K562 (cell line): ENCODE measurements around the gene SPTBN5. TPM values are rescaled to one million over a fixed set of nuclear protein-coding genes. Genes with fewer than 3 reads are reported as not detected.
A peak's percentile ranks its signal among the peaks of the same experiment; 100 is the strongest.

Experiments used
- ARID2 ChIP-seq: fragments of 450-650 bp; IDR thresholded peaks from 2 replicates; pipeline ENCODE4 v1.6.1; 2017; ENCODE audit warnings: antibody characterized with exemption, mild to moderate bottlenecking
- CTCFL ChIP-seq: IDR thresholded peaks from 2 replicates; pipeline ENCODE4 v1.6.1; 2011; ENCODE audit warnings: borderline replicate concordance, low read depth, mild to moderate bottlenecking, moderate library complexity, low read length; ENCODE audit not compliant: insufficient read depth, poor library complexity, severe bottlenecking
- DDX20 ChIP-seq: fragments of 450-650 bp; IDR thresholded peaks from 2 replicates; pipeline ENCODE4 v1.6.1; 2016; ENCODE audit warnings: missing genetic modification characterization, low read depth, mild to moderate bottlenecking, missing compliant biosample characterization, moderate library complexity
- MYC ChIP-seq, 2 experiments: fragments of 250-450 bp in 1 of 2; sonication (Bioruptor Pico) in 1 of 2; IDR thresholded peaks; 2 replicates each; pipeline versions ENCODE4 v1.5.1 to v1.6.1; 2012 to 2021; ENCODE audit warnings: low read depth in 2 of 2, borderline replicate concordance in 1 of 2, improper control_type of control experiment in 1 of 2, low read length in 1 of 2, mild to moderate bottlenecking in 1 of 2, moderate library complexity in 1 of 2
- SMC3 ChIP-seq: conservative IDR thresholded peaks from 2 replicates; pipeline ENCODE4 v1.6.1; 2011; ENCODE audit warnings: low read depth, low read length, improper control_type of control experiment; ENCODE audit not compliant: insufficient read depth
- TFAP4 ChIP-seq: sonication (generic); formaldehyde crosslinking; IDR thresholded peaks from 2 replicates; pipeline ENCODE4 v1.8.0; 2022; ENCODE audit warnings: missing genetic modification reagents, mild to moderate bottlenecking, moderate library complexity, borderline replicate concordance
- polyA plus RNA-seq, 8 experiments: library from polyadenylated mRNA; depleted of rRNA in 4 of 8; stranded (reverse) in 5 of 8; unstranded in 3 of 8; fragments of >200 nt; fragmentation: Nextera tagmentation in 2 of 8; fragmentation: Illumina TruSeq in 1 of 8; extraction: Ambion mirVana in 2 of 8; extraction: Trizol in 1 of 8; gene quantifications; 2 replicates each; pipeline versions ENCODE4 v1.2.1 to v1.2.3, GENCODE V29; 2011 to 2014; ENCODE audit warnings: inconsistent platforms in 1 of 8, missing spikeins in 1 of 8
- total RNA-seq, 7 experiments: library from RNA; depleted of rRNA in 6 of 7; stranded (reverse); fragments of >200 nt in 6 of 7; fragmentation: Illumina TruSeq in 2 of 7; extraction: Trizol in 2 of 7; gene quantifications; 2 replicates each; pipeline versions ENCODE4 v1.2.1 to v1.2.3, GENCODE V29; 2011 to 2021; ENCODE audit warnings: low replicate concordance in 1 of 7
- TF ChIP-seq, protein P1 (sequence below), 2 experiments: fragments of 450-650 bp; formaldehyde crosslinking in 1 of 2; IDR thresholded peaks; 2 replicates each; pipeline versions ENCODE4 v1.4.0 to v1.6.1; 2014 to 2020; ENCODE audit warnings: mild to moderate bottlenecking in 2 of 2, borderline replicate concordance in 1 of 2, low read depth in 1 of 2
- TF ChIP-seq, protein P2 (sequence below): sonication (generic); IDR thresholded peaks from 2 replicates; pipeline ENCODE4 v1.6.1; 2016

SPTBN5 gene
- total and polyA plus RNA-seq, 9 of the 15 experiments (the other 6 are each of a cell fraction or from before 2014, with no cell fraction given), result 0.02 TPM; not detected in 8

DNA sequence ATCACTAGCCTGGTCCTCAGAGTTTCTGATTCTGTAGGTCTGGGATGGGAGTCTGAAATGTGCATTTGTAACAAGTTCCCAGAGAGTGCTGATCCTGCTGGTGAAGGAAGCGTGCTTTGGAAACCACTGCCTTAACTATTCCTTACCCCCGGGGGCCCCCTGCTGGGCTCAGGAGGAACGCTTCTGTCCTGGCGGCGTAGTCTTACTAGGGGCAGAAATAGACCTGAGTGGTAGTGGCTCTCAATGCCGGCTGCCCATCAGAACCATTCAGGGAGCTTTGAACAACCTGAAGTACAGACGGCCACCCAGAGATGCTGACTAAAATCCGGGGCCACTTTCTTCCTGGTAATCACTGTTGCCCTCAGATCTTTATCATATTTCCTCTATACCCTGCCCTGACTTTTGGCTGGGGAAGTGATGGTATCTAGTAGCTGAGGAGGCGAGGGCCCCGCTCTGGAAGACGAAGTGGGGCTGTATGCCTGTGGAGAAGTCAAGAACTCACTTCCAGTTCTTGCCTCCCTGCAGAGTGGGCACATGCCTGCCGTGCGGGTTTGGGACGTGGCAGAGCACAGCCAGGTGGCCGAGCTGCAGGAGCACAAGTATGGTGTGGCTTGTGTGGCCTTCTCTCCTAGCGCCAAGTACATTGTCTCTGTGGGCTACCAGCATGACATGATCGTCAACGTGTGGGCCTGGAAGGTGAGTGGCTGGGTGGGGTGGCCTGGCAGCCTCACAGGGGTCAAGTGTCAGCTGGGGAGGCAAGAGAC lies 82.2 kb downstream of the SPTBN5 start (continued):
- TF ChIP-seq, protein P1, sequence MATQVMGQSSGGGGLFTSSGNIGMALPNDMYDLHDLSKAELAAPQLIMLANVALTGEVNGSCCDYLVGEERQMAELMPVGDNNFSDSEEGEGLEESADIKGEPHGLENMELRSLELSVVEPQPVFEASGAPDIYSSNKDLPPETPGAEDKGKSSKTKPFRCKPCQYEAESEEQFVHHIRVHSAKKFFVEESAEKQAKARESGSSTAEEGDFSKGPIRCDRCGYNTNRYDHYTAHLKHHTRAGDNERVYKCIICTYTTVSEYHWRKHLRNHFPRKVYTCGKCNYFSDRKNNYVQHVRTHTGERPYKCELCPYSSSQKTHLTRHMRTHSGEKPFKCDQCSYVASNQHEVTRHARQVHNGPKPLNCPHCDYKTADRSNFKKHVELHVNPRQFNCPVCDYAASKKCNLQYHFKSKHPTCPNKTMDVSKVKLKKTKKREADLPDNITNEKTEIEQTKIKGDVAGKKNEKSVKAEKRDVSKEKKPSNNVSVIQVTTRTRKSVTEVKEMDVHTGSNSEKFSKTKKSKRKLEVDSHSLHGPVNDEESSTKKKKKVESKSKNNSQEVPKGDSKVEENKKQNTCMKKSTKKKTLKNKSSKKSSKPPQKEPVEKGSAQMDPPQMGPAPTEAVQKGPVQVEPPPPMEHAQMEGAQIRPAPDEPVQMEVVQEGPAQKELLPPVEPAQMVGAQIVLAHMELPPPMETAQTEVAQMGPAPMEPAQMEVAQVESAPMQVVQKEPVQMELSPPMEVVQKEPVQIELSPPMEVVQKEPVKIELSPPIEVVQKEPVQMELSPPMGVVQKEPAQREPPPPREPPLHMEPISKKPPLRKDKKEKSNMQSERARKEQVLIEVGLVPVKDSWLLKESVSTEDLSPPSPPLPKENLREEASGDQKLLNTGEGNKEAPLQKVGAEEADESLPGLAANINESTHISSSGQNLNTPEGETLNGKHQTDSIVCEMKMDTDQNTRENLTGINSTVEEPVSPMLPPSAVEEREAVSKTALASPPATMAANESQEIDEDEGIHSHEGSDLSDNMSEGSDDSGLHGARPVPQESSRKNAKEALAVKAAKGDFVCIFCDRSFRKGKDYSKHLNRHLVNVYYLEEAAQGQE (IDR thresholded peaks at IDR 0.05; ENCODE audit: borderline replicate concordance), result peak; percentile 95
- TF ChIP-seq, protein P1 (CRISPR knock-in tag; IDR thresholded peaks at IDR 0.05; ENCODE audit: low read depth), result no peak
- peak; percentile 85 for TF ChIP-seq ARID2
- peak; percentile 72 for TF ChIP-seq MYC (IDR thresholded peaks at IDR 0.05; ENCODE audit: low read depth, low read length)
- no peak for TF ChIP-seq MYC (CRISPR knock-in tag; IDR thresholded peaks at IDR 0.05; ENCODE audit: borderline replicate concordance, low read depth)
- TF ChIP-seq CTCFL, result peak; percentile 23
- TF ChIP-seq TFAP4 (CRISPR knock-in tag), result peak; percentile 11; the same call in 1 of the 2 replicates
- TF ChIP-seq SMC3, result peak; percentile 97
- TF ChIP-seq, protein P2, sequence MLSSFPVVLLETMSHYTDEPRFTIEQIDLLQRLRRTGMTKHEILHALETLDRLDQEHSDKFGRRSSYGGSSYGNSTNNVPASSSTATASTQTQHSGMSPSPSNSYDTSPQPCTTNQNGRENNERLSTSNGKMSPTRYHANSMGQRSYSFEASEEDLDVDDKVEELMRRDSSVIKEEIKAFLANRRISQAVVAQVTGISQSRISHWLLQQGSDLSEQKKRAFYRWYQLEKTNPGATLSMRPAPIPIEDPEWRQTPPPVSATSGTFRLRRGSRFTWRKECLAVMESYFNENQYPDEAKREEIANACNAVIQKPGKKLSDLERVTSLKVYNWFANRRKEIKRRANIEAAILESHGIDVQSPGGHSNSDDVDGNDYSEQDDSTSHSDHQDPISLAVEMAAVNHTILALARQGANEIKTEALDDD, result peak; percentile 50; the same call in 1 of the 2 replicates
- TF ChIP-seq DDX20 (tag), result no peak
